SK-N-SH (cell line): ENCODE results near the gene PRKCQ. TPM values are rescaled to one million over a fixed set of nuclear protein-coding genes. Genes with fewer than 3 reads are reported as not detected.

ENCODE experiments used
- CTCF ChIA-PET: fragments of 300-600, 350-600 bp; formaldehyde crosslinking; extraction: SDS; loops from one replicate; lab custom pipeline; 2021; lab: Yijun Ruan, JAX
- POLR2A ChIA-PET: fragments of 350-600 bp; sonication (Branson Sonifier 250); formaldehyde crosslinking; extraction: SDS; loops from one replicate; lab custom pipeline; 2020; ENCODE audit warnings: antibody characterized with exemption, inconsistent platforms; lab: Yijun Ruan, JAX
- DNase-seq: peaks from one replicate; pipeline ENCODE4 v3.0.0; 2012
- H2AFZ ChIP-seq: fragments of 200-600 bp; sonication (generic); 2 replicates; pipeline ENCODE4 v1.8.1; 2016; ENCODE audit warnings: antibody characterized with exemption, mild to moderate bottlenecking, low read depth
- H3F3A ChIP-seq: fragments of 200-600 bp; sonication (generic); replicated peaks from 2 replicates; pipeline ENCODE3; 2016; ENCODE audit warnings: antibody characterized with exemption, mild to moderate bottlenecking; ENCODE audit not compliant: insufficient read depth
- H3K27ac ChIP-seq, 2 experiments: fragments of 200-500 bp in 1 of 2; fragments of 200-600 bp in 1 of 2; sonication (Bioruptor generic) in 1 of 2; sonication (generic), shearing (Covaris generic) in 1 of 2; 2 replicates each; pipeline versions ENCODE4 v1.5.1 to v1.6.1; 2014 to 2016; ENCODE audit warnings: low read depth in 2 of 2, inconsistent platforms in 1 of 2, low read length in 1 of 2, mild to moderate bottlenecking in 1 of 2, mixed read lengths in 1 of 2
- H3K27me3 ChIP-seq: fragments of 200-600 bp; sonication (generic), shearing (Covaris generic); 2 replicates; pipeline ENCODE4 v1.6.1; 2016; ENCODE audit warnings: mixed run types; ENCODE audit not compliant: insufficient read depth
- H3K36me3 ChIP-seq, 2 experiments: fragments of 200-500 bp in 1 of 2; fragments of 200-600 bp in 1 of 2; sonication (Bioruptor generic) in 1 of 2; sonication (generic) in 1 of 2; replicated peaks in 1 of 2; 2 replicates each; pipeline versions ENCODE3 to v1.5.1; 2014 to 2016; ENCODE audit warnings: low read length in 1 of 2, mild to moderate bottlenecking in 1 of 2; ENCODE audit not compliant: insufficient read depth in 2 of 2, control insufficient read depth in 1 of 2
- H3K4me1 ChIP-seq, 2 experiments: fragments of 200-500 bp in 1 of 2; fragments of 200-600 bp in 1 of 2; sonication (Bioruptor generic) in 1 of 2; sonication (generic), shearing (Covaris generic) in 1 of 2; 2 replicates each; pipeline versions ENCODE4 v1.5.1 to v1.6.1; 2014 to 2016; ENCODE audit warnings: low read depth in 1 of 2, low read length in 1 of 2, mixed run types in 1 of 2; ENCODE audit not compliant: insufficient read depth in 2 of 2, control insufficient read depth in 1 of 2
- H3K4me2 ChIP-seq: fragments of 200-600 bp; sonication (generic), shearing (Covaris generic); 2 replicates; pipeline ENCODE4 v1.6.1; 2017; ENCODE audit warnings: mixed run types
- H3K4me3 ChIP-seq, 2 experiments: fragments of 200-500 bp in 1 of 2; fragments of 200-600 bp in 1 of 2; sonication (Bioruptor generic) in 1 of 2; sonication (generic), shearing (Covaris generic) in 1 of 2; 2 replicates each; pipeline versions ENCODE4 v1.5.1 to v1.8.1; 2014 to 2016; ENCODE audit warnings: low read depth in 2 of 2, inconsistent platforms in 1 of 2, low read length in 1 of 2, mild to moderate bottlenecking in 1 of 2, mixed read lengths in 1 of 2, moderate library complexity in 1 of 2
- H3K79me2 ChIP-seq: fragments of 200-600 bp; sonication (generic); 2 replicates; pipeline ENCODE4 v1.8.1; 2017; ENCODE audit warnings: mild to moderate bottlenecking; ENCODE audit not compliant: insufficient read depth
- H3K9ac ChIP-seq: fragments of 200-600 bp; sonication (generic); 2 replicates; pipeline ENCODE4 v1.6.1; 2017; ENCODE audit warnings: mixed run types
- H3K9me2 ChIP-seq: fragments of 200-600 bp; sonication (generic); 2 replicates; pipeline ENCODE4 v1.6.1; 2017; ENCODE audit warnings: mixed run types
- H3K9me3 ChIP-seq: fragments of 200-600 bp; sonication (generic); 2 replicates; pipeline ENCODE4 v1.6.1; 2017; ENCODE audit warnings: mixed run types, mild to moderate bottlenecking, moderate library complexity
- H4K20me1 ChIP-seq: fragments of 200-600 bp; sonication (generic); 2 replicates; pipeline ENCODE4 v1.6.1; 2017; ENCODE audit warnings: mild to moderate bottlenecking, mixed run types; ENCODE audit not compliant: insufficient read depth
- CHD2 ChIP-seq: fragments of 150-350 bp; IDR thresholded peaks from 2 replicates; pipeline ENCODE4 v1.6.1; 2018; ENCODE audit warnings: low read length; ENCODE audit not compliant: partially characterized antibody
- FOSL2 ChIP-seq: IDR thresholded peaks from 2 replicates; pipeline ENCODE4 v1.4.0; 2012; ENCODE audit warnings: low read depth, mild to moderate bottlenecking, moderate library complexity, borderline replicate concordance
- FOXJ3 ChIP-seq: sonication (generic); formaldehyde crosslinking; IDR thresholded peaks from 2 replicates; pipeline ENCODE4 v1.5.1; 2020; ENCODE audit warnings: mild to moderate bottlenecking, missing genetic modification reagents
- FOXM1 ChIP-seq: IDR thresholded peaks from 2 replicates; pipeline ENCODE4 v1.4.0; 2012; ENCODE audit warnings: low read depth, mild to moderate bottlenecking
- GATA2 ChIP-seq: sonication (generic); formaldehyde crosslinking; IDR thresholded peaks from 2 replicates; pipeline ENCODE4 v1.5.0; 2020; ENCODE audit warnings: mild to moderate bottlenecking, missing genetic modification reagents
- JUND ChIP-seq: IDR thresholded peaks from 2 replicates; pipeline ENCODE4 v1.4.0; 2012
- MEF2A ChIP-seq: IDR thresholded peaks from 2 replicates; pipeline ENCODE4 v1.4.0; 2012; ENCODE audit warnings: low read depth, borderline replicate concordance
- NRF1 ChIP-seq: IDR thresholded peaks from 2 replicates; pipeline ENCODE4 v1.6.1; 2012; ENCODE audit warnings: low read depth, mild to moderate bottlenecking, low read length
- PBX3 ChIP-seq: IDR thresholded peaks from 2 replicates; pipeline ENCODE4; 2012
- POLR2AphosphoS5 ChIP-seq: IDR thresholded peaks from 2 replicates; pipeline ENCODE4 v1.6.1; 2012; ENCODE audit warnings: low read depth, low read length
- RCOR1 ChIP-seq: fragments of 150-350 bp; IDR thresholded peaks from 2 replicates; pipeline ENCODE4 v1.6.1; 2017; ENCODE audit warnings: antibody characterized with exemption, low read length
- RFX5 ChIP-seq: IDR thresholded peaks from 2 replicates; pipeline ENCODE4 v1.6.1; 2012; ENCODE audit warnings: mild to moderate bottlenecking, improper control_type of control experiment, low read length
- RXRA ChIP-seq: IDR thresholded peaks from 2 replicates; pipeline ENCODE4 v1.4.0; 2012; ENCODE audit warnings: low read depth, mild to moderate bottlenecking, borderline replicate concordance
- USF1 ChIP-seq: IDR thresholded peaks from 2 replicates; pipeline ENCODE4 v1.4.0; 2012; ENCODE audit warnings: low read depth, borderline replicate concordance
- WGBS: methylation state at CpG from one replicate; pipeline ENCODE4 v1.1.6; 2017; ENCODE audit warnings: low lambda C conversion rate; 5-methylcytosine and 5-hydroxymethylcytosine counted together
- polyA plus RNA-seq, 3 experiments: library from polyadenylated mRNA; depleted of rRNA; stranded (reverse); fragments of >200 nt; gene quantifications; 2 replicates each; pipeline ENCODE4 v1.2.3, GENCODE V29; 2012
- TF ChIP-seq, protein P1 (sequence below): IDR thresholded peaks from 2 replicates; pipeline ENCODE4 v1.6.1; 2012; ENCODE audit warnings: mild to moderate bottlenecking, low read depth, low read length, moderate library complexity
- TF ChIP-seq, protein P2 (sequence below): fragments of 150-350 bp; IDR thresholded peaks from 2 replicates; pipeline ENCODE4 v1.6.1; 2017; ENCODE audit warnings: antibody characterized with exemption, low read length, low read depth, borderline replicate concordance

PRKCQ gene
- polyA plus RNA-seq, 1 of the 3 experiments (the other 2 are of a cell fraction), result 0.18 TPM

- no peaks in the 10 kb centered on the region for H3K4me1 ChIP-seq
- ChIA-PET POLR2A (no interaction called here), CTCF (interaction anchor here (1.4 kb wide), 1 partner anchor 51 kb away, joined by 6 read pairs; the partner anchor contains the start of gene PRKCQ)
- no peak overlapping the region for H3K4me3 ChIP-seq
- no peak overlapping the region for H3K27ac ChIP-seq
- no peaks in the 10 kb centered on the region for H3F3A ChIP-seq
- whole genome bisulfite sequencing, result 57% methylated on average over 18 of the region's 18 CpGs
- no peak overlapping the region for H2AFZ ChIP-seq
- no peaks in the 10 kb centered on the region for H3K36me3 ChIP-seq
- no peak for DNase-seq
- TF ChIP-seq POLR2AphosphoS5 (no peak), CHD2 (no peak), FOSL2 (no peak), PBX3 (no peak), FOXJ3 (CRISPR knock-in tag) (no peak), USF1 (no peak), JUND (no peak), GATA2 (no peak), NRF1 (no peak), RCOR1 (no peak), FOXM1 (no peak), RFX5 (no peak), MEF2A (no peak), RXRA (no peak)
- TF ChIP-seq, protein P1, sequence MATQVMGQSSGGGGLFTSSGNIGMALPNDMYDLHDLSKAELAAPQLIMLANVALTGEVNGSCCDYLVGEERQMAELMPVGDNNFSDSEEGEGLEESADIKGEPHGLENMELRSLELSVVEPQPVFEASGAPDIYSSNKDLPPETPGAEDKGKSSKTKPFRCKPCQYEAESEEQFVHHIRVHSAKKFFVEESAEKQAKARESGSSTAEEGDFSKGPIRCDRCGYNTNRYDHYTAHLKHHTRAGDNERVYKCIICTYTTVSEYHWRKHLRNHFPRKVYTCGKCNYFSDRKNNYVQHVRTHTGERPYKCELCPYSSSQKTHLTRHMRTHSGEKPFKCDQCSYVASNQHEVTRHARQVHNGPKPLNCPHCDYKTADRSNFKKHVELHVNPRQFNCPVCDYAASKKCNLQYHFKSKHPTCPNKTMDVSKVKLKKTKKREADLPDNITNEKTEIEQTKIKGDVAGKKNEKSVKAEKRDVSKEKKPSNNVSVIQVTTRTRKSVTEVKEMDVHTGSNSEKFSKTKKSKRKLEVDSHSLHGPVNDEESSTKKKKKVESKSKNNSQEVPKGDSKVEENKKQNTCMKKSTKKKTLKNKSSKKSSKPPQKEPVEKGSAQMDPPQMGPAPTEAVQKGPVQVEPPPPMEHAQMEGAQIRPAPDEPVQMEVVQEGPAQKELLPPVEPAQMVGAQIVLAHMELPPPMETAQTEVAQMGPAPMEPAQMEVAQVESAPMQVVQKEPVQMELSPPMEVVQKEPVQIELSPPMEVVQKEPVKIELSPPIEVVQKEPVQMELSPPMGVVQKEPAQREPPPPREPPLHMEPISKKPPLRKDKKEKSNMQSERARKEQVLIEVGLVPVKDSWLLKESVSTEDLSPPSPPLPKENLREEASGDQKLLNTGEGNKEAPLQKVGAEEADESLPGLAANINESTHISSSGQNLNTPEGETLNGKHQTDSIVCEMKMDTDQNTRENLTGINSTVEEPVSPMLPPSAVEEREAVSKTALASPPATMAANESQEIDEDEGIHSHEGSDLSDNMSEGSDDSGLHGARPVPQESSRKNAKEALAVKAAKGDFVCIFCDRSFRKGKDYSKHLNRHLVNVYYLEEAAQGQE, result no peak
- TF ChIP-seq, protein P2, sequence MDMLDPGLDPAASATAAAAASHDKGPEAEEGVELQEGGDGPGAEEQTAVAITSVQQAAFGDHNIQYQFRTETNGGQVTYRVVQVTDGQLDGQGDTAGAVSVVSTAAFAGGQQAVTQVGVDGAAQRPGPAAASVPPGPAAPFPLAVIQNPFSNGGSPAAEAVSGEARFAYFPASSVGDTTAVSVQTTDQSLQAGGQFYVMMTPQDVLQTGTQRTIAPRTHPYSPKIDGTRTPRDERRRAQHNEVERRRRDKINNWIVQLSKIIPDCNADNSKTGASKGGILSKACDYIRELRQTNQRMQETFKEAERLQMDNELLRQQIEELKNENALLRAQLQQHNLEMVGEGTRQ, result no peak
- H3K9me2 ChIP-seq, result no peaks in the 10 kb centered on the region
- no peaks in the 10 kb centered on the region; the same call in 1 of the 2 replicates for H3K27me3 ChIP-seq
- H3K9me3 ChIP-seq, result no peaks in the 10 kb centered on the region
- no peaks in the 10 kb centered on the region for H4K20me1 ChIP-seq
- H3K9ac ChIP-seq, result no peak overlapping the region
- no peak overlapping the region for H3K4me2 ChIP-seq
- no peaks in the 10 kb centered on the region for H3K79me2 ChIP-seq
Observed at GRCh38 chr10:6530211-6530840, 49.8 kb downstream of the PRKCQ start.
